BJ (cell line): ENCODE measurements around the gene UAP1L1. TPM values are rescaled to one million over a fixed set of nuclear protein-coding genes. Genes with fewer than 3 reads are reported as not detected.

ENCODE experiments used
- CTCF ChIA-PET: fragments of 350-600 bp; formaldehyde crosslinking; extraction: SDS; loops from one replicate; lab custom pipeline; 2021; ENCODE audit warnings: antibody characterized with exemption, inconsistent platforms; lab: Yijun Ruan, JAX
- POLR2A ChIA-PET: fragments of 300-600 bp; sonication (Branson Sonifier 250); formaldehyde crosslinking; extraction: SDS; loops from one replicate; lab custom pipeline; 2021; ENCODE audit warnings: antibody characterized with exemption; lab: Charles Lee
- DNase-seq: peaks from one replicate; pipeline ENCODE4 v3.0.0-alpha.2; 2011; ENCODE audit warnings: low read depth
- H3K27me3 ChIP-seq: 2 replicates; pipeline ENCODE4 v1.6.0; 2011; ENCODE audit warnings: low read length; ENCODE audit not compliant: control insufficient read depth, insufficient read depth
- H3K36me3 ChIP-seq: 2 replicates; pipeline ENCODE4 v1.5.1; 2011; ENCODE audit warnings: low read length; ENCODE audit not compliant: control insufficient read depth, insufficient read depth
- H3K4me3 ChIP-seq: 2 replicates; pipeline ENCODE4 v1.5.1; 2011; ENCODE audit warnings: low read depth, mild to moderate bottlenecking, control low read depth, low read length
- polyA plus RNA-seq: library from polyadenylated mRNA; depleted of rRNA; stranded (reverse); fragments of >200 nt; gene quantifications from 2 replicates; pipeline ENCODE4 v1.2.3, GENCODE V29; 2011
- TF ChIP-seq, protein P1 (sequence below): IDR thresholded peaks from 2 replicates; pipeline ENCODE4 v1.5.1; 2011; ENCODE audit warnings: low read depth, mild to moderate bottlenecking, control low read depth, inconsistent platforms, low read length, moderate library complexity; ENCODE audit not compliant: insufficient read depth

UAP1L1 gene
- polyA plus RNA-seq, 1 experiment: 5.6 TPM

DNA sequence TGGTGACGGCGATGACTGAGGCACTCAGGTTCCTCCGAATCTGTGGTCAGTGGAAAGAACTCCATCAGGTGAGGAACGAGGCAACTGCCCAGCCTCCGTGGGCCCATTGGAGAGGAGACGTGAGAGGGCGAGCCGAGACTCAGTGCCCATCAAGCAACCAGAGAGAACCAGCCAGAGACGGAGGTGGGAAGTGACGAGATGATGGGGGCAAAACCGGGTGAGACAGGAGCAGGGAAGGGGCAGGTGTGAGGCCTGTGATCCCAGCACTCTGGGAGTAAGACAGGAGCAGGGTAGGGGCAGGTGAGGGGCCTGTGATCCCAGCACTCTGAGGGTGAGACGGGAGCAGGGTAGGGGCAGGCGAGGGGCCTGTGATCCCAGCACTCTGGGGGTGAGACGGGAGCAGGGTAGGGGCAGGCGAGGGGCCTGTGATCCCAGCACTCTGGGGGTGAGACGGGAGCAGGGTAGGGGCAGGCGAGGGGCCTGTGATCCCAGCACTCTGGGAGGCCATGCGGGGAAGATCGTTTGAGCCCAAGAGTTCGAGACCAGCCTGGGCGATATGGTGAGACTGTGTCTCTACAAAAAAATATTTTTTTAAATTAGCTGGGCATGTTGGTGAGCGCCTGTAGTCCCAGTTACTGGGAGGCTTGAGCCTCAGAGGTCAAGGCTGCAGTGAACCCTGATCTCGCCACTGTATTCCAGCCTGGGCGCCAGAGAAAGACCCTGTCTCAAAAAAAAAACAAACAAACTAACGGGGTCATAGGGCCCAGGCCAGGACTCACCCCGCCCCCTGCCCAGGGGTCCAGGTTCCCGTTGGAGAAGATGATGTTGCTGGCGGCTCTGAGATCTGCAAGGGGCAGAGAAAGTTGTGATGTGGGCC, 33.8 kb downstream of the UAP1L1 start:
- Histone ChIP-seq H3K36me3 (peaks cover 33% of the 10 kb centered on the region), H3K27me3 (no peaks in the 10 kb centered on the region), H3K4me3 (no peak overlapping the region)
- TF ChIP-seq, protein P1, sequence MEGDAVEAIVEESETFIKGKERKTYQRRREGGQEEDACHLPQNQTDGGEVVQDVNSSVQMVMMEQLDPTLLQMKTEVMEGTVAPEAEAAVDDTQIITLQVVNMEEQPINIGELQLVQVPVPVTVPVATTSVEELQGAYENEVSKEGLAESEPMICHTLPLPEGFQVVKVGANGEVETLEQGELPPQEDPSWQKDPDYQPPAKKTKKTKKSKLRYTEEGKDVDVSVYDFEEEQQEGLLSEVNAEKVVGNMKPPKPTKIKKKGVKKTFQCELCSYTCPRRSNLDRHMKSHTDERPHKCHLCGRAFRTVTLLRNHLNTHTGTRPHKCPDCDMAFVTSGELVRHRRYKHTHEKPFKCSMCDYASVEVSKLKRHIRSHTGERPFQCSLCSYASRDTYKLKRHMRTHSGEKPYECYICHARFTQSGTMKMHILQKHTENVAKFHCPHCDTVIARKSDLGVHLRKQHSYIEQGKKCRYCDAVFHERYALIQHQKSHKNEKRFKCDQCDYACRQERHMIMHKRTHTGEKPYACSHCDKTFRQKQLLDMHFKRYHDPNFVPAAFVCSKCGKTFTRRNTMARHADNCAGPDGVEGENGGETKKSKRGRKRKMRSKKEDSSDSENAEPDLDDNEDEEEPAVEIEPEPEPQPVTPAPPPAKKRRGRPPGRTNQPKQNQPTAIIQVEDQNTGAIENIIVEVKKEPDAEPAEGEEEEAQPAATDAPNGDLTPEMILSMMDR: no peak
- POLR2A ChIA-PET: no interaction called here
- CTCF ChIA-PET: interaction anchor here (0.9 kb wide), 1 partner anchor 9 kb away, joined by 3 read pairs; no protein-coding TSS in a partner anchor
- DNase-seq: no peak

DNA sequence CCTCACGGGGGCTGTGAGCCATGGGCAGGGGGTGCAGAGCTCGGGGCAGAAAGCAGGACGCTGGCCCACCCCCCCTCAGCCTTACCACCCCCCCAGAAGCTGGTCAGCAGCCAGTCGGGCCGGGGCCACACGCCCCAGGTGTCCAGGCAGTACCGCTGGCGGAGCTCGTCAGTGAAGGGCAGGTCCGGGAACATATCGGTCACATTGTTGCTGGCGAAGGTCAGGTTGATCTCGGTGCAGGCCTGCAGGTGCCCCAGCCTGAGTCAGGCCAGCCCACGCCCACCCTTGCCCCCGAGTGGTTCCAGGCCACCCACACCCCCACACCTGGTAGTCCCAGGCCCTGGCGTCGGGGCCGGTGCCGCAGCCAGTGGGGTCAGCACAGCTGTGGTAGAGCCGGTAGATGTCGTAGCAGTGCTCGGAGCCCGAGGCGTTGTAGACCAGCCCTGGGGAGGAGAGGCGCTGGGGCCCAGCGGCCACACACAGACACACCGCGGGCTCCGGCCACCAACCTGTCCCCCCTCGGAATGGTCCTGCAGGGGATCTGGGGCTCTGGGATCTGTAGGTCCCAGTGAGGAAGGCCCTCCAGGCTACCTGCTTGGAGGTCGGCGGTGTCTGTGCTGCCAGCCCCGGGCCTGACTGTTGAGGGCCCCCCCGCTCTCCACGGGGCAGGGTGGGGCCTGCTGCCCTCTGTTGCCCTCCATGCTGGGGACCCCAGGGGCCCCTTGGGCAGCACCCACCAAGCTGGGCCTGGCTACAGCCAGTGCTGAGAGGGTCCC, 34.7 kb downstream of the UAP1L1 start:
- CTCF ChIA-PET: interaction anchor here (0.9 kb wide), 1 partner anchor 8 kb away, joined by 3 read pairs; no protein-coding TSS in a partner anchor
- H3K36me3 ChIP-seq: peaks cover 29% of the 10 kb centered on the region

GRCh38 chr9:137112564-137113384, 35.5 kb downstream of the UAP1L1 start:
- no peaks in the 10 kb centered on the region for H3K27me3 ChIP-seq
- TF ChIP-seq, protein P1: no peak
- ChIA-PET CTCF (interaction anchor here (0.9 to 1.5 kb wide), 2 partner anchors 7 to 124 kb away, joined by 3 to 9 read pairs; no protein-coding TSS in a partner anchor), POLR2A (no interaction called here)
- H3K36me3 ChIP-seq: peaks cover 22% of the 10 kb centered on the region
- H3K4me3 ChIP-seq: no peak overlapping the region
- DNase-seq: no peak

More for the DNA sequence above, 34.7 kb downstream of the UAP1L1 start:
- Histone ChIP-seq H3K27me3 (no peaks in the 10 kb centered on the region), H3K4me3 (no peak overlapping the region)
- TF ChIP-seq, protein P1: no peak
- DNase-seq: no peak
- POLR2A ChIA-PET: no interaction called here

DNA sequence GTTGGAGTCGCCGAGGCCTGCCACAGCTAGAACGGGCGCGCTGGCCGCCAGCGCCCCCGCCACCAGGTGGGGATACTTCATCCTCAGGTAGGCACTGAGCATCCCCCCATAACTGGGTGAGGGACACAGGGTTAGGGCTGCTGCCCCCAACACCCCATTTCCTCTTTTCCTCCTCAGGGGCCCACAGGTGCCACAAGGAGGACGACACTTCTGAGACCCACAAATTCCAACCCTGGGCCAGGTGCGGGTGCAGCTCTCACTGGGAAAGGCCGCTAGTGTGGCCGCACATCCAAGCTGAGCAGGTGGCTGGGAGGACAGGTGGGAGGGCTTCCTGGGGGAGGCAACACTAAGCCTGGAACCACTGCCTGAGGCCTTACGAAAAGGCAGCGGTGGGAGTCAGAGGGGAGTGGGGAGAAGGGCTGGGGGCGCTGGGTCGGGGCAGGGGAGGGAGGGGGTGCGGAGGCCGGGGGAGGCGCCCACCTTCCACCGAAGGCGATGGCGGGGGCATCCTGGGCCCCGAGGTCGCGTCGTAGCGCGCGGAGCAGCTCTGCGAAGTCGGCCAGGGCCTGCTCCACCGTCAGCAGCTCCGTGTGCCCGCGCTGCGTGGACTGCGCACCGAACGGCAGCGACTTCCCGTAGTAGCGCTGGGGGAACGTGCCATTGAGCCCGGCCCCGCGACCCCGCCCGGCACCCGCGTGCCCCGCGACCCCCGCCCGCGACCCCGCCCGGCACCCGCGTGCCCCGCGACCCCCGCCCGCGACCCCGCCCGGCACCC, 36.3 kb downstream of the UAP1L1 start:
- H3K4me3 ChIP-seq: peak overlapping the region; percentile 66
- ChIA-PET CTCF (interaction anchor here (0.6 to 2.2 kb wide), 4 partner anchors 21 to 123 kb away, joined by 3 to 12 read pairs (median 6); partner anchors contain the start of genes NPDC1 and RNF224), POLR2A (no interaction called here)
- TF ChIP-seq, protein P1: no peak
- no peak for DNase-seq
- no peaks in the 10 kb centered on the region for H3K27me3 ChIP-seq
- H3K36me3 ChIP-seq: peaks cover 17% of the 10 kb centered on the region
